T-helper 2 cell (primary cell): ENCODE results near the gene ARHGAP24.

Experiments used
- DNase-seq, 5 experiments: peaks; one replicate each; pipeline versions ENCODE4 v3.0.0 to v3.0.0-alpha.2; 2012 to 2022

The ARHGAP24 gene

GRCh38 chr4:85747882-85748491 is 273.0 kb downstream of the ARHGAP24 start:
- peak in 1 of 5 experiments; percentile 44 for DNase-seq

- DNase-seq, result no peak
These were observed 273.7 kb downstream of the ARHGAP24 start for GRCh38 chr4:85748654-85749053.

- DNase-seq, result no peak
These were observed 276.9 kb downstream of the ARHGAP24 start for GRCh38 chr4:85751866-85752265.

- no peak for DNase-seq
These were observed 280.3 kb downstream of the ARHGAP24 start for GRCh38 chr4:85755285-85755684.

- no peak for DNase-seq
These were observed 282.0 kb downstream of the ARHGAP24 start for GRCh38 chr4:85756938-85757337.

- no peak for DNase-seq
These were observed 284.4 kb downstream of the ARHGAP24 start for GRCh38 chr4:85759388-85759787.

GRCh38 chr4:85760511-85760910 is 285.6 kb downstream of the ARHGAP24 start:
- no peak for DNase-seq

- DNase-seq, result no peak
These were observed 287.0 kb downstream of the ARHGAP24 start for GRCh38 chr4:85761803-85762528.

- no peak for DNase-seq
These were observed 287.6 kb downstream of the ARHGAP24 start for GRCh38 chr4:85762529-85762871.

GRCh38 chr4:85763202-85763601 is 288.3 kb downstream of the ARHGAP24 start:
- DNase-seq, result no peak

GRCh38 chr4:85767649-85768048 is 292.7 kb downstream of the ARHGAP24 start:
- DNase-seq, result no peak

- no peak for DNase-seq
These were observed 294.1 kb downstream of the ARHGAP24 start for GRCh38 chr4:85769009-85769408.

GRCh38 chr4:85772470-85772869 is 297.5 kb downstream of the ARHGAP24 start:
- no peak for DNase-seq

- DNase-seq, result no peak
These were observed 298.4 kb downstream of the ARHGAP24 start for GRCh38 chr4:85773372-85773771.

GRCh38 chr4:85774000-85774399 is 299.1 kb downstream of the ARHGAP24 start:
- no peak for DNase-seq

GRCh38 chr4:85774489-85774888 is 299.5 kb downstream of the ARHGAP24 start:
- no peak for DNase-seq

- DNase-seq, result no peak
These were observed 301.1 kb downstream of the ARHGAP24 start for GRCh38 chr4:85776096-85776495.

GRCh38 chr4:85776579-85776978 is 301.6 kb downstream of the ARHGAP24 start:
- DNase-seq, result no peak

- no peak for DNase-seq
These were observed 303.1 kb downstream of the ARHGAP24 start for GRCh38 chr4:85777908-85778631.

- DNase-seq, result no peak
These were observed 303.7 kb downstream of the ARHGAP24 start for GRCh38 chr4:85778632-85779131.

- no peak for DNase-seq
These were observed 304.2 kb downstream of the ARHGAP24 start for GRCh38 chr4:85779165-85779564.

- DNase-seq, result no peak
These were observed 305.7 kb downstream of the ARHGAP24 start for GRCh38 chr4:85780664-85781063.

- no peak for DNase-seq
These were observed 308.5 kb downstream of the ARHGAP24 start for GRCh38 chr4:85783483-85783882.

GRCh38 chr4:85783900-85784299 is 308.9 kb downstream of the ARHGAP24 start:
- no peak for DNase-seq
